ENCODE measurements around the gene DDX1.

The DDX1 gene

GRCh38 chr2:15647622-15648590 lies 56.2 kb downstream of the DDX1 start:
- DNase-seq: no peak

GRCh38 chr2:15648593-15649525 lies 57.2 kb downstream of the DDX1 start:
- no peak for DNase-seq

GRCh38 chr2:15649561-15650255 lies 58.0 kb downstream of the DDX1 start:
- DNase-seq: no peak

- DNase-seq: no peak
These were observed 59.1 kb downstream of the DDX1 start for GRCh38 chr2:15650616-15651366.

- no peak for DNase-seq
These were observed 59.7 kb downstream of the DDX1 start for GRCh38 chr2:15651367-15651727.

- DNase-seq: no peak
These were observed 60.6 kb downstream of the DDX1 start for GRCh38 chr2:15652252-15652651.

GRCh38 chr2:15652801-15653200 lies 61.1 kb downstream of the DDX1 start:
- DNase-seq: no peak

- no peak for DNase-seq
These were observed 62.4 kb downstream of the DDX1 start for GRCh38 chr2:15653806-15654726.

GRCh38 chr2:15654727-15655073 lies 63.0 kb downstream of the DDX1 start:
- DNase-seq: no peak

GRCh38 chr2:15655123-15655887 lies 63.6 kb downstream of the DDX1 start:
- DNase-seq: no peak

GRCh38 chr2:15656090-15656489 lies 64.4 kb downstream of the DDX1 start:
- no peak for DNase-seq

GRCh38 chr2:15657759-15658158 lies 66.1 kb downstream of the DDX1 start:
- no peak for DNase-seq

GRCh38 chr2:15658911-15659310 lies 67.2 kb downstream of the DDX1 start:
- DNase-seq: no peak

- no peak for DNase-seq
These were observed 69.0 kb downstream of the DDX1 start for GRCh38 chr2:15660491-15661294.

- no peak for DNase-seq
These were observed 69.6 kb downstream of the DDX1 start for GRCh38 chr2:15661295-15661569.

GRCh38 chr2:15662026-15662425 lies 70.4 kb downstream of the DDX1 start:
- DNase-seq: no peak

- no peak for DNase-seq
These were observed 70.9 kb downstream of the DDX1 start for GRCh38 chr2:15662579-15662978.

GRCh38 chr2:15663802-15664201 lies 72.1 kb downstream of the DDX1 start:
- no peak for DNase-seq

GRCh38 chr2:15664273-15665066 lies 72.8 kb downstream of the DDX1 start:
- no peak for DNase-seq

Measured in stimulated activated CD4-positive, alpha-beta T cell treated with anti-CD3 and anti-CD28 coated beads, Interleukin-4, amount 100 ng/mL, for 4 hours (primary cell).